B cell (primary cell): ENCODE measurements around the gene NFE2. TPM values are rescaled to one million over a fixed set of nuclear protein-coding genes. Genes with fewer than 3 reads are reported as not detected.
"Not testable (repeated sequence)": the region's sequence is repeated elsewhere in the genome, so short reads cannot be mapped to it uniquely, and the experiment has no call there.

Experiments
- ATAC-seq: fragments of 200-7000 bp; cut with Tn5 transposase; one replicate; pipeline ENCODE4 v1.10.0; 2021; ENCODE audit warnings: low read depth, mild to moderate bottlenecking, moderate number of reproducible peaks, moderate library complexity
- CTCF ChIA-PET: fragments of 350-600 bp; sonication (Branson Sonifier 250); formaldehyde crosslinking; loops from one replicate; lab custom pipeline; 2021; ENCODE audit warnings: antibody characterized with exemption, inconsistent platforms; lab: Charles Lee
- POLR2A ChIA-PET: fragments of 350-600 bp; sonication (Branson Sonifier 250); formaldehyde crosslinking; loops from one replicate; lab custom pipeline; 2021; ENCODE audit warnings: antibody characterized with exemption; lab: Charles Lee
- DNase-seq: peaks from one replicate; pipeline ENCODE4 v3.0.0; 2013
- H2AFZ ChIP-seq: 2 replicates; pipeline ENCODE4 v1.6.1; 2012; ENCODE audit warnings: mild to moderate bottlenecking, low read depth, low read length; ENCODE audit not compliant: insufficient read depth, poor library complexity, severe bottlenecking
- H3K27ac ChIP-seq, 2 donors: 1 replicate in 1 of 2; 2 replicates in 1 of 2; pipeline ENCODE4 v1.5.1; 2012 to 2013; ENCODE audit warnings: low read length in 2 of 2, mild to moderate bottlenecking in 2 of 2, moderate library complexity in 1 of 2
- H3K27me3 ChIP-seq, 4 experiments: fragments of 200-600 bp in 1 of 4; sonication (generic) in 1 of 4; replicated peaks in 1 of 4; 1 replicate in 2 of 4; 2 replicates in 2 of 4; pipeline versions ENCODE4 v1.6.1 to v1.7.0; 2013 to 2016; ENCODE audit warnings: low read length in 3 of 4, mild to moderate bottlenecking in 2 of 4, mixed read lengths in 1 of 4, moderate library complexity in 1 of 4; ENCODE audit not compliant: insufficient read depth in 4 of 4, control insufficient read depth in 3 of 4; ENCODE audit errors: control extremely low read depth in 1 of 4
- H3K36me3 ChIP-seq, 2 experiments: replicated peaks in 1 of 2; 1 replicate in 1 of 2; 2 replicates in 1 of 2; pipeline versions ENCODE4 v1.6.1 to v1.7.1; 2013; ENCODE audit warnings: low read length in 1 of 2; ENCODE audit not compliant: insufficient read depth in 2 of 2, control insufficient read depth in 1 of 2; ENCODE audit errors: control extremely low read depth in 1 of 2, extremely low read depth in 1 of 2
- H3K4me1 ChIP-seq, 2 donors: fragments of 200-600 bp in 1 of 2; sonication (generic) in 1 of 2; 1 replicate in 1 of 2; 2 replicates in 1 of 2; pipeline versions ENCODE4 v1.5.1 to v1.6.1; 2013 to 2017; ENCODE audit warnings: low read length in 2 of 2; ENCODE audit not compliant: control insufficient read depth in 2 of 2, insufficient read depth in 2 of 2
- H3K4me2 ChIP-seq: replicated peaks from 2 replicates; pipeline ENCODE3; 2012; ENCODE audit warnings: mild to moderate bottlenecking, low read depth, low read length; ENCODE audit not compliant: poor library complexity, severe bottlenecking
- H3K4me3 ChIP-seq, 5 experiments: fragments of 200-600 bp in 1 of 5; sonication (generic) in 1 of 5; 1 replicate in 3 of 5; 2 replicates in 2 of 5; pipeline versions ENCODE4 v1.5.1 to v1.7.0; 2011 to 2016; ENCODE audit warnings: low read length in 4 of 5, mild to moderate bottlenecking in 4 of 5, low read depth in 2 of 5, control low read depth in 1 of 5, moderate library complexity in 1 of 5; ENCODE audit not compliant: insufficient read depth in 1 of 5; ENCODE audit errors: control extremely low read depth in 1 of 5, extremely low read depth in 1 of 5
- H3K79me2 ChIP-seq: fragments of 200-600 bp; sonication (generic); one replicate; pipeline ENCODE4 v1.6.0; 2016; ENCODE audit warnings: low read length; ENCODE audit not compliant: control insufficient read depth, insufficient read depth
- H3K9ac ChIP-seq: fragments of 200-600 bp; sonication (generic); 2 replicates; pipeline ENCODE4 v1.6.1; 2017; ENCODE audit warnings: mild to moderate bottlenecking, low read length, moderate library complexity
- H3K9me3 ChIP-seq, 3 donors: one replicate each; pipeline versions ENCODE4 v1.6.1 to v1.7.1; 2013; ENCODE audit warnings: low read length in 2 of 3; ENCODE audit not compliant: control insufficient read depth in 2 of 3, insufficient read depth in 1 of 3; ENCODE audit errors: control extremely low read depth in 1 of 3
- H4K20me1 ChIP-seq: 2 replicates; pipeline ENCODE4 v1.6.0; 2012; ENCODE audit warnings: mild to moderate bottlenecking, low read length; ENCODE audit not compliant: insufficient read depth, control insufficient read depth, poor library complexity, severe bottlenecking
- H3K27ac Mint-ChIP-seq: one replicate; pipeline ENCODE4 v1.8.0; 2021; ENCODE audit warnings: mixed read lengths
- H3K27me3 Mint-ChIP-seq: one replicate; pipeline ENCODE4 v1.8.0; 2021; ENCODE audit warnings: mixed read lengths
- H3K4me1 Mint-ChIP-seq: one replicate; pipeline ENCODE4 v1.8.0; 2021; ENCODE audit warnings: mixed read lengths
- H3K4me3 Mint-ChIP-seq: one replicate; pipeline ENCODE4 v1.8.0; 2021; ENCODE audit warnings: mixed read lengths
- H3K9me3 Mint-ChIP-seq: one replicate; pipeline ENCODE4 v1.8.0; 2022; ENCODE audit warnings: mixed read lengths; ENCODE audit not compliant: insufficient read depth
- CTCF ChIP-seq: fragments of 200-600 bp; IDR thresholded peaks from one replicate; pipeline ENCODE4 v1.8.0; 2022; ENCODE audit warnings: antibody characterized with exemption, mild to moderate bottlenecking
- EZH2 ChIP-seq: IDR thresholded peaks from 2 replicates; pipeline ENCODE4 v1.6.1; 2012; ENCODE audit warnings: borderline replicate concordance, low read depth, mild to moderate bottlenecking, moderate library complexity, low read length; ENCODE audit not compliant: insufficient read depth, poor library complexity, severe bottlenecking
- WGBS: methylation state at CpG from one replicate; pipeline ENCODE4 v1.1.5; 2013; ENCODE audit warnings: missing lambda C conversion rate; ENCODE audit not compliant: insufficient coverage; 5-methylcytosine and 5-hydroxymethylcytosine counted together
- intact Hi-C: fragments of 100-400 bp; cut with micrococcal nuclease; formaldehyde crosslinking; loops from one replicate; pipeline ENCODE4 v1.10.0; 2022
- polyA plus RNA-seq: library from polyadenylated mRNA; depleted of rRNA; stranded (reverse); fragments of >200 nt; gene quantifications from 2 replicates; pipeline ENCODE4 v1.2.3, GENCODE V29; 2012
- total RNA-seq, 2 donors: library from RNA; stranded (reverse); fragments of 120-200 nt in 1 of 2; gene quantifications; 1 replicate in 1 of 2; 2 replicates in 1 of 2; pipeline versions ENCODE4 v1.2.3 to v1.2.4, GENCODE V29; 2013 to 2022

The NFE2 gene
- total and polyA plus RNA-seq, 2 donors (not counting 1 experiment from before 2014, with no cell fraction given): 0.60 TPM; not detected in 1

GRCh38 chr12:54285150-54286041 lies 15.4 kb downstream of the NFE2 start:
- ChIA-PET POLR2A (interaction anchor here (1.0 to 1.3 kb wide), 2 partner anchors 39 to 74 kb away, joined by 3 read pairs; partner anchors contain the start of gene COPZ1), CTCF (interaction anchor here (0.8 to 2.3 kb wide), 8 partner anchors 9 to 95 kb away, joined by 3 to 12 read pairs (median 3); partner anchors contain the start of gene COPZ1)
- Histone ChIP-seq H3K27me3 (no peaks in the 10 kb centered on the region), H3K79me2 (peaks cover 29% of the 10 kb centered on the region), H3K9me3 (no peaks in the 10 kb centered on the region), H2AFZ (no peak overlapping the region), H4K20me1 (peaks cover 46% of the 10 kb centered on the region), H3K4me1 (peaks cover 51 to 59% of the 10 kb centered on the region in 2 donors), H3K9ac (no peak overlapping the region), H3K36me3 (peaks cover 2 to 73% of the 10 kb centered on the region in 2 experiments), H3K4me3 (no peak overlapping the region), H3K4me2 (peak overlapping the region; percentile 36), H3K27ac (peak overlapping the region in 1 of 2 donors; percentile 17)
- H3K27me3 Mint-ChIP-seq: no peaks in the 10 kb centered on the region
- DNase-seq (no peak), ATAC-seq (no peak)
- intact Hi-C loops: no loop called here
- H3K27ac Mint-ChIP-seq: no peak overlapping the region
- no peak for TF ChIP-seq EZH2
- TF ChIP-seq CTCF: peak; percentile 57
- peak overlapping the region; percentile 5 for H3K4me3 Mint-ChIP-seq
- 100% methylated on average over 1 of the region's 5 CpGs for WGBS
- H3K4me1 Mint-ChIP-seq: peaks cover 64% of the 10 kb centered on the region
- no peaks in the 10 kb centered on the region for H3K9me3 Mint-ChIP-seq

- intact Hi-C loops: loop anchor here (5.0 kb wide), 1 partner anchor 277 kb away; the partner anchor contains the start of gene HOXC8
- 20% methylated on average over 1 of the region's 2 CpGs for WGBS
- peaks cover 29% of the 10 kb centered on the region for H3K79me2 ChIP-seq
Observed at GRCh38 chr12:54284070-54284780, 16.6 kb downstream of the NFE2 start.

More at GRCh38 chr12:54284070-54284780, 16.6 kb downstream of the NFE2 start:
- H3K4me2 ChIP-seq: peak overlapping the region; percentile 93
- H2AFZ ChIP-seq, H3K4me3 ChIP-seq, H3K27me3 Mint-ChIP-seq, DNase-seq, H3K9me3 ChIP-seq, H3K27ac Mint-ChIP-seq, H3K9ac ChIP-seq, H3K27ac ChIP-seq, H3K27me3 ChIP-seq, H3K9me3 Mint-ChIP-seq, ATAC-seq: not testable (repeated sequence)
- peaks cover 56% of the 10 kb centered on the region for H3K4me1 Mint-ChIP-seq
- ChIA-PET CTCF (interaction anchor here (0.7 to 2.1 kb wide), 7 partner anchors 9 to 50 kb away, joined by 3 to 9 read pairs (median 3); partner anchors contain the start of gene COPZ1), POLR2A (interaction anchor here (1.3 kb wide), 1 partner anchor 41 kb away, joined by 3 read pairs; the partner anchor contains the start of gene COPZ1)
- peaks cover 46% of the 10 kb centered on the region for H4K20me1 ChIP-seq
- H3K4me1 ChIP-seq: peaks cover 44 to 47% of the 10 kb centered on the region in 2 donors
- peak overlapping the region; percentile 46 for H3K4me3 Mint-ChIP-seq
- H3K36me3 ChIP-seq: peaks cover 2 to 70% of the 10 kb centered on the region in 2 experiments
